Natural killer cell (primary cell): ENCODE data around the gene FOXC1. TPM values are rescaled to one million over a fixed set of nuclear protein-coding genes. Genes with fewer than 3 reads are reported as not detected.

Experiments used
- ATAC-seq, 3 donors: fragments of 150-1000 bp in 2 of 3; fragments of 200-7000 bp in 1 of 3; cut with Tn5 transposase; 1 replicate in 1 of 3; 2 replicates in 2 of 3; pipeline ENCODE4 v1.10.0; 2021; ENCODE audit warnings: mild to moderate bottlenecking in 2 of 3, moderate library complexity in 2 of 3
- DNase-seq, 2 donors: peaks; one replicate each; pipeline versions ENCODE4 v3.0.0 to v3.0.0-alpha.2; 2013 to 2021; ENCODE audit warnings: mixed read lengths in 1 of 2
- H3K27ac ChIP-seq: one replicate; pipeline ENCODE4 v1.5.1; 2013; ENCODE audit warnings: mild to moderate bottlenecking, low read length
- H3K27me3 ChIP-seq: one replicate; pipeline ENCODE4 v1.6.1; 2013; ENCODE audit warnings: low read length; ENCODE audit not compliant: control insufficient read depth, insufficient read depth
- H3K36me3 ChIP-seq: one replicate; pipeline ENCODE4 v1.6.1; 2013; ENCODE audit warnings: low read length; ENCODE audit not compliant: control insufficient read depth, insufficient read depth
- H3K4me1 ChIP-seq: one replicate; pipeline ENCODE4 v1.6.1; 2013; ENCODE audit warnings: low read length; ENCODE audit not compliant: control insufficient read depth, insufficient read depth
- H3K4me3 ChIP-seq: one replicate; pipeline ENCODE4 v1.5.1; 2013; ENCODE audit warnings: low read length
- H3K9me3 ChIP-seq: one replicate; pipeline ENCODE4 v1.6.1; 2013; ENCODE audit warnings: low read length; ENCODE audit not compliant: control insufficient read depth, insufficient read depth
- H3K27ac Mint-ChIP-seq, 2 donors: one replicate each; pipeline ENCODE4 v1.8.0; 2022; ENCODE audit warnings: mild to moderate bottlenecking in 2 of 2, mixed read lengths in 2 of 2, moderate library complexity in 1 of 2
- H3K27me3 Mint-ChIP-seq, 2 donors: one replicate each; pipeline ENCODE4 v1.8.0; 2022; ENCODE audit warnings: low read depth in 2 of 2, mixed read lengths in 2 of 2
- H3K36me3 Mint-ChIP-seq: one replicate; pipeline ENCODE4 v1.8.0; 2022; ENCODE audit warnings: mixed read lengths
- H3K4me1 Mint-ChIP-seq, 2 donors: one replicate each; pipeline ENCODE4 v1.8.0; 2022; ENCODE audit warnings: mixed read lengths in 2 of 2
- H3K4me3 Mint-ChIP-seq: one replicate; pipeline ENCODE4 v1.8.0; 2022; ENCODE audit warnings: mild to moderate bottlenecking, moderate library complexity, mixed read lengths
- H3K9me3 Mint-ChIP-seq, 2 donors: one replicate each; pipeline ENCODE4 v1.8.0; 2022; ENCODE audit warnings: mixed read lengths in 2 of 2
- WGBS: methylation state at CpG from one replicate; pipeline ENCODE4 v1.1.7; 2013; ENCODE audit warnings: missing lambda C conversion rate; ENCODE audit not compliant: insufficient coverage; 5-methylcytosine and 5-hydroxymethylcytosine counted together
- intact Hi-C: fragments of 100-400 bp; cut with micrococcal nuclease; formaldehyde crosslinking; loops from one replicate; pipeline ENCODE4 v1.14.2; 2022
- total RNA-seq, 4 donors: library from RNA; stranded (reverse); fragments of 120-200 nt in 1 of 4; gene quantifications; one replicate each; pipeline versions ENCODE4 v1.2.3 to v1.2.4, GENCODE V29; 2013 to 2022
- TF ChIP-seq, protein P1 (sequence below): fragments of 200-600 bp; IDR thresholded peaks from one replicate; pipeline ENCODE4 v1.8.0; 2022; ENCODE audit warnings: antibody characterized with exemption

The FOXC1 gene
- total RNA-seq, 3 donors from 2014 or later (not counting 1 experiment from before 2014, with no cell fraction given) = 0.16 to 0.21 TPM; not detected in 1

GRCh38 chr6:1580109-1580508 lies 29.6 kb upstream of the FOXC1 start:
- H3K9me3 Mint-ChIP-seq = no peaks in the 10 kb centered on the region
- Histone ChIP-seq H3K27me3 (no peaks in the 10 kb centered on the region), H3K36me3 (no peaks in the 10 kb centered on the region), H3K27ac (no peak overlapping the region), H3K9me3 (no peaks in the 10 kb centered on the region), H3K4me3 (no peak overlapping the region), H3K4me1 (no peaks in the 10 kb centered on the region)
- no peaks in the 10 kb centered on the region for H3K36me3 Mint-ChIP-seq
- TF ChIP-seq, protein P1, sequence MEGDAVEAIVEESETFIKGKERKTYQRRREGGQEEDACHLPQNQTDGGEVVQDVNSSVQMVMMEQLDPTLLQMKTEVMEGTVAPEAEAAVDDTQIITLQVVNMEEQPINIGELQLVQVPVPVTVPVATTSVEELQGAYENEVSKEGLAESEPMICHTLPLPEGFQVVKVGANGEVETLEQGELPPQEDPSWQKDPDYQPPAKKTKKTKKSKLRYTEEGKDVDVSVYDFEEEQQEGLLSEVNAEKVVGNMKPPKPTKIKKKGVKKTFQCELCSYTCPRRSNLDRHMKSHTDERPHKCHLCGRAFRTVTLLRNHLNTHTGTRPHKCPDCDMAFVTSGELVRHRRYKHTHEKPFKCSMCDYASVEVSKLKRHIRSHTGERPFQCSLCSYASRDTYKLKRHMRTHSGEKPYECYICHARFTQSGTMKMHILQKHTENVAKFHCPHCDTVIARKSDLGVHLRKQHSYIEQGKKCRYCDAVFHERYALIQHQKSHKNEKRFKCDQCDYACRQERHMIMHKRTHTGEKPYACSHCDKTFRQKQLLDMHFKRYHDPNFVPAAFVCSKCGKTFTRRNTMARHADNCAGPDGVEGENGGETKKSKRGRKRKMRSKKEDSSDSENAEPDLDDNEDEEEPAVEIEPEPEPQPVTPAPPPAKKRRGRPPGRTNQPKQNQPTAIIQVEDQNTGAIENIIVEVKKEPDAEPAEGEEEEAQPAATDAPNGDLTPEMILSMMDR = no peak
- no peak for DNase-seq
- H3K27me3 Mint-ChIP-seq = peaks cover 0 to 5% of the 10 kb centered on the region in 2 donors
- intact Hi-C loops = no loop called here
- H3K27ac Mint-ChIP-seq = no peak overlapping the region
- ATAC-seq = no peak
- no peaks in the 10 kb centered on the region for H3K4me1 Mint-ChIP-seq
- WGBS = 85% methylated on average over 6 of the region's 6 CpGs
- no peak overlapping the region for H3K4me3 Mint-ChIP-seq

GRCh38 chr6:1580585-1580984 lies 29.1 kb upstream of the FOXC1 start:
- Mint-ChIP-seq H3K36me3 (no peaks in the 10 kb centered on the region), H3K27me3 (peaks cover 0 to 5% of the 10 kb centered on the region in 2 donors), H3K4me1 (no peaks in the 10 kb centered on the region), H3K27ac (no peak overlapping the region), H3K4me3 (no peak overlapping the region), H3K9me3 (no peaks in the 10 kb centered on the region)
- no peaks in the 10 kb centered on the region for H3K4me1 ChIP-seq
- no peaks in the 10 kb centered on the region for H3K9me3 ChIP-seq
- no peak for ATAC-seq
- H3K27ac ChIP-seq = no peak overlapping the region
- DNase-seq = no peak
- intact Hi-C loops = no loop called here
- 76% methylated on average over 9 of the region's 9 CpGs for WGBS
- no peaks in the 10 kb centered on the region for H3K36me3 ChIP-seq
- TF ChIP-seq, protein P1 = no peak
- no peak overlapping the region for H3K4me3 ChIP-seq
- no peaks in the 10 kb centered on the region for H3K27me3 ChIP-seq

DNA sequence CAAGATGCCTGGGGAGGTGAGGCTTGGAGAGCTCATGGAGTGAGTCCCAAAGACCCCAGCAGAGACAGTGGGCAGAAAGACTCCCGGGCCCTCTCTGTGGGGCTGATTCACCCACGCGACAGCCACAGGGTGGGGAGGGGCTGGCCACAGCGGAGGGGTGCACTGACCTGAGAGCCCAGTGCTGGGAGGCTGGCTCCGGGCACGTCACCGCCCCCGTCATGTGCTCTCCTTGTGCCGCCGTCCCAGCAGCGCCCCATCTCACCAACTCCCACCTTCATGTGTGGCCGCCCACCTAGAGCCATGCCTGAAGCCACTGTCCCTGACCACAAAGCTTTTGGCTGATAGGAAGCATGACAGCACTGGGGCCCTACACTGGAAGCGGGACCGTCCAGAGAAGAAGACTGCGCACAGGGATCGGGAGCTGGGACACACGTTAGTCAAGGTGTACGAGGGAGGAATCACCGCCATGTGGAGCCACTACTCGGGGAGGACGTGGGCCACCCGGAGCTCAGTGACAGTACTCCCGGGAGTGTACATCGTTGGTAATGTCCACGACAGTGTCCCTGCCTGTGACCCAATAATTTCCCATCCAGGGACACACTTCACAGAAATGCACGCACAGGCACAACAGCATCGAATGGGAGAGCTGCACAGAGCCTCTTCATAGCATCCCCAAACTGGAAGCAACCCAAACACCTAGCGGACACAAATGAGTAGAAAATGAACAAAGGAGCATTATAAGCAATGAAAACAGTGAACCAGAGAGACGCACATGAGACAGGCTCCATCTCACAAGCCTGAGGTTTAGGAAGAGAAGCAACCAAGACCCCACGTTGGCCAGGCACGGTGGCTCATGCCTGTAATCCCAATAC lies 28.4 kb upstream of the FOXC1 start:
- TF ChIP-seq, protein P1 = no peak
- no peak for DNase-seq
- Mint-ChIP-seq H3K4me3 (no peak overlapping the region), H3K27ac (no peak overlapping the region), H3K4me1 (no peaks in the 10 kb centered on the region), H3K9me3 (no peaks in the 10 kb centered on the region), H3K36me3 (no peaks in the 10 kb centered on the region), H3K27me3 (peaks cover 0 to 5% of the 10 kb centered on the region in 2 donors)
- intact Hi-C loops = no loop called here
- H3K27me3 ChIP-seq = no peaks in the 10 kb centered on the region
- ATAC-seq = no peak
- H3K36me3 ChIP-seq = no peaks in the 10 kb centered on the region
- no peaks in the 10 kb centered on the region for H3K9me3 ChIP-seq
- H3K27ac ChIP-seq = no peak overlapping the region
- no peaks in the 10 kb centered on the region for H3K4me1 ChIP-seq
- 92% methylated on average over 31 of the region's 31 CpGs for WGBS
- no peak overlapping the region for H3K4me3 ChIP-seq
